Stimulated activated CD4-positive, alpha-beta T cell treated with anti-CD3 and anti-CD28 coated beads, Interleukin-1b, Interleukin-23, amount 100 ng/mL, for 24 hours (primary cell): ENCODE measurements around the gene STXBP6.
"Not testable (repeated sequence)": the region's sequence is repeated elsewhere in the genome, so short reads cannot be mapped to it uniquely, and the experiment has no call there.

Source experiments
- DNase-seq, 4 experiments: peaks; one replicate each; pipeline ENCODE4 v3.0.0-alpha.2; 2020; ENCODE audit warnings: low read depth in 4 of 4, low spot score in 1 of 4

The STXBP6 gene

DNA sequence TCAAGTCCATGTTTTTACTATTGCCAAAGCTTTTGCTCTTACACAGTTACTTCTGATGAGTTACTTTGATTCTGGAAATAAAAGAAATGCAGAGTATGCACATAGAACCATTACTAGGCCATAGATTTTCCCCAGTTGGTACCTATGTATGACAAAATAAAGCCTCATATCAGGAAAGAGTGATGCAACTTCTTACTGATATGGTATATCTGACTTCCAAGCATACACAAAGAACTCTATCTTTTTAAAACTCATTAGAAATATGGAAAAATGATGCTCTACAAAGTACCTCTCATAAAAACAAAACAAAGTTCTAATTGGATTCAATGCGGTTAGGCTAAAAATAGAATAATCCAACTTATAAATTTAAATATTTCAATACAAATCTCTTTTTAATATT is 92.1 kb downstream of the STXBP6 start:
- no peak for DNase-seq

DNA sequence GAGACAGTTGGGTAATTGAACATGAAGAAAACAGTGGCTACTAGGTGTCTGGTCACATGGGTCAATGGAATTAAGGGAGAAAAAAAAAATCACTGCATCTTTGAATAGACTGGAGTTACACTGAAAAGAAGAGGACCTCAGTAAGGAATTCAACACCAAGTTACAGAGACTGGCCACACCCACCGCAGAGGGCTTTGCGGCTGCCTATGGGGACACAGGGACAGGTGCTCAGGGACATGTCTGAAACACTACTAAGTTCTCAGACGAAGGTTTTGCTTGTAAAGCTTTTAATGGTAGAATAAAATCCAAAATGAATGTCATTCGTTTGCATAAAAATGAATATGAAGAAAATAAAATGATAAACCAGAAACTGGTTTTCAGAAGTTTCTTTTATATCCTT is 93.8 kb downstream of the STXBP6 start:
- DNase-seq = no peak

DNA sequence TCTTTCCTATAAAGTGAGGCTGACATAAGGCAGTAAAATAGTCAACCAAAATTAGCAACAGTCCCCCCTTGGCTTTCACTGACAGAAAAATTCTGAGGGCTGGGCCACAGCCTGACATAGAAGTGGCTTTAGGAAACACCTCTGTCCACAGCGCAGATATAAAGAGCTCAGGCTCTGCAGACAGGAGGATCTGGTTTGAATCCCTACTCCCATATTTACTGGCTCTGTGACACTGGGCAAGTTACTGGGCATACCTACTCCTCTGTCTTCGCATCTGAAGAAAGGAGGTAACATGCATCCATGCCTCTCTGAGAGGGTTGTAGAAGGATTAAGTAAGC is 95.3 kb downstream of the STXBP6 start:
- no peak for DNase-seq

GRCh38 chr14:24954037-24954699 is 95.8 kb downstream of the STXBP6 start:
- no peak for DNase-seq

DNA sequence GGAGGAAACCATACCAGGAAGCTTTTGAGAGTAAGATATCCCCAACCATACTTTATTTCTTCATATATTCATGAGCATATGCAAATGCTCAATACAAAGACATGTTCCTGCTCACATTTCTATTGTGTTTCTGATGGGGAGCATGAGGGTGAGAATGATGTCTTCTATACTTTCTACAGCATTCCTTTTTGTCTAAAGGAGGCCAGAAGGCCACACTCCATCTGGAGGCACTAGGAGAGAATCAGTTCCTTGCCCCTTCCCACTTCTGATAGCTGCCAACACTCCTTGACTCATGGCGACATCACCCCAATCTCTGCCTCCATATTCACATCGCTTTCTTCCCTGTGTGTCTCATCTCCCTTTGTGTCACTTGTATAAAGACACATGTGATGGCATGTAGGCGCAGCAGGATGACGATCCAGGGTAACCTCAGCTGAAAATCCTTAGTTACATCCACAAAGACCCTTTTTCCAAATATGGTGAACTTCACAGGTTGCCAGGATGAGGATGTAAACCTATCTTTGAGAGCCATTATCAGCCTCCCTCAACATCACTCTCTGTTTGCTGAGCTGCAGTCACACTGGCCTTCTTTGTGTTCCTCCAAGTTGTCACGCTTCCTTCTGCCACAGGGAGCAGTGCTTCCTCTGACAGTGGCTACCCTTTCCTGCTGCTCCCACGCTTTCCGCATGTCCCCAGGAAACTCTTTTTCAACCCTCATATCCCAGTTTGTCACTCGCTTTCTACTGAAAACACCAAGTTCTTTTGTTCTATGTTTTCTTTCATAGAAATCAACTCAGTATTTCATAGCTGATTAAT is 96.9 kb downstream of the STXBP6 start:
- DNase-seq = no peak

GRCh38 chr14:24948261-24948847 is 101.6 kb downstream of the STXBP6 start:
- DNase-seq = no peak

- DNase-seq = no peak
These were observed 102.8 kb downstream of the STXBP6 start for GRCh38 chr14:24947131-24947530.

DNA sequence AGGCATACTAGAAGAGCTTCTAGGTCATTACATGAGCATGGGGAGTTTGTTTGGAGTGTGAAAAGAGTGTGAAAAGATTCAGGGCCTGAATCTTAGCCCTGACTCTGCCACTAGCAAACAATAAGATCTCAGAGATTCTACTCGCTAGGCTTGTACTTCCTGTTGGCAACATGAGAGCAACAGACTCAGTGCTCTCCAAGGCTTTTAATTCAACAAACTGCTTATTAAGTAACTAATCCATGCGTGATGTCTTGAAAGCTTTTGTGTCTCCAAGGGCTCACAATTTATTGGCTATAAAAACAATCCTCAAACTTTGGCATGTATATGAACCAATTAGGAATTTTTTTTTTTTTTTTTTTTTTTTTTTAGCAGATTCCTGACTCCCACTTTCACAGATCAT is 105.1 kb downstream of the STXBP6 start:
- DNase-seq = no peak

DNA sequence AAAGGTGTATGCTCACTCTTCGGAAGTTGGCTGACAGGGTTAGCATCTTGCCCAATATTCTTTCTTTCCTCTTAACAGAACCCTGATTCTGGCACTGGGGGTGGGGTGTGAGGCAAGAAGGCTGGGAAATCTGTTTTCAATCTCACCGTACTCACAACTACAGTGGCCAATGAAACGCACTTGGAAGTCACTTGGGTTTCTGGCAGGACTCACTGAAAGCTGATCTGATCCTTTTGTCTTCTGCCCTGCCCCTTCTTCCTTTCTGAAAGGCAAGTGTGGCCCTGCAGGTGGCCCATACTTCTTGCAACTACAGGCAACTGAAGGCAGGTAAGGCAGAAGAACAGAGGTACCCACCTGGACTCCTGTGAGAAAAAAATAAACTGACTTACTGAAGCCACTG is 106.9 kb downstream of the STXBP6 start:
- DNase-seq = no peak

DNA sequence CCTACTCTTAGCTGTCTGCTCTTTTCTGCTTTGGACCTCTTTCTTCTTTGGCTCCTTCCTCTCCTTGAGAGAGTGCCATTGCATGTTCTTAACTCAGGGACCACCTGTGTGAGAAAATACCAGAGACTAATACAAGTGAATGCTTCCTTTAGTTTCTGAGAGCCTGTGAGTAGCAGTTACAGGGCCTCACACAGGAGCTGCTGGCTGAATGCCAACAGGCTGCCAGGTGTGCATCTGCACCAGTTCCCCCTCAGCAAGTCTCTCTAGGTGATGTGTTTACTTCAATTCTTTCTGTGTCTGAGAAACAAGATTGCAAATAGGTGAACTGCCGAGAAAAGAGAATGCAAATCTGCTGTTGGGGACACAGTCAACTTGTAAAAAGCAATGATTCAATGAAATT is 108.2 kb downstream of the STXBP6 start:
- no peak for DNase-seq

DNA sequence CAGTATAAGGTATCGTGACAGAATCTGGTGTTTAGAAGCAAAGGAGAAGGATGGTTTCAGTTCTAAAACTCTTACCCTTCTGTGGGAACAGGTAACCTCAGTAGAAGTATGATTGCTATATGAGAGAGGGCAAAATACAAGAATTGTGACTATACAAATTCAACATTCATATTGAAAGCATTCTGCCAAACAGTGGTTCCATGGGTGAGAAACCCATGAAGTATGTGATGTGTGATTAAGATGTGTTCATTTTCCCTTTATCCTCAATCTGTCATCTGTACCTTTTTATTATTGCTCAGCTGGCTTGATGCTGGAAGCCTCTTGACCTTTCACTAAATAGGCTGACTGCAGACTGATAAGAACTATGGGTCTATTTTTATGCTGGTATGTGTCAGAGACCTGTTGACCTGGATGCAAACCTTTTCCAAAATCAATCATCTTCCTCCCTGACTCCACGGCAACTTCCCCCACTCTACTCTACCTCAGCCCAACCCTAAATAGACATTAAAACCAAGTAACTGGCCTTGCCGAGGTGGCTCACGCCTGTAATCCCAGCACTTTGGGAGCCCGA is 109.6 kb downstream of the STXBP6 start:
- no peak for DNase-seq

- no peak for DNase-seq
These were observed 111.4 kb downstream of the STXBP6 start for GRCh38 chr14:24938593-24938992.

- DNase-seq = no peak
These were observed 112.6 kb downstream of the STXBP6 start for GRCh38 chr14:24937300-24937699.

GRCh38 chr14:24936773-24937172 is 113.2 kb downstream of the STXBP6 start:
- DNase-seq = not testable (repeated sequence)

GRCh38 chr14:24935796-24936195 is 114.2 kb downstream of the STXBP6 start:
- DNase-seq = no peak

DNA sequence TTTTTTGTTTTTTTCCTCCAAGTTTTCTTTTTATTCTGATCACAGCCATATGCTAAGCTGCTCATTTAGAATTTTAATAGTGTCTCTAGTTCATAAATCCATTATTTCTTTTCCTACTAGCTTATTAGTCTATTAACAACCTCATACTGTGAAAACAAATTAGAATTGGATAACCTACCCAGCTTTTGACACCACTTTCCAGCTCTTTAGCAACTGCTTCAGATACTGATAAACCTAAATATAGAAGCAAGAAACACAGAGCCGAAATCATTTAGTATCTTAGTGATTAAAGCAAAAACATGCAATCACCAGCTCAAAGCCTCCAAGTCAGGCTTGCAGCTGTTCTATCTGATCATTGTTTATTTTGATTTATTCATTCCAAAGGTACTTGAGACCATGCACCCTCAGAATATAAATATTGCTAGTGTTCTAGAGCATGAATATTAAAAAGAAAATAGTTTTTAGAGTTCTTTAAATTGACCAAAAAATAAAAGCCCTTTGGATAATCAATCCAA is 121.5 kb downstream of the STXBP6 start:
- DNase-seq = no peak

- DNase-seq = no peak
These were observed 122.1 kb downstream of the STXBP6 start for GRCh38 chr14:24927809-24928208.

DNA sequence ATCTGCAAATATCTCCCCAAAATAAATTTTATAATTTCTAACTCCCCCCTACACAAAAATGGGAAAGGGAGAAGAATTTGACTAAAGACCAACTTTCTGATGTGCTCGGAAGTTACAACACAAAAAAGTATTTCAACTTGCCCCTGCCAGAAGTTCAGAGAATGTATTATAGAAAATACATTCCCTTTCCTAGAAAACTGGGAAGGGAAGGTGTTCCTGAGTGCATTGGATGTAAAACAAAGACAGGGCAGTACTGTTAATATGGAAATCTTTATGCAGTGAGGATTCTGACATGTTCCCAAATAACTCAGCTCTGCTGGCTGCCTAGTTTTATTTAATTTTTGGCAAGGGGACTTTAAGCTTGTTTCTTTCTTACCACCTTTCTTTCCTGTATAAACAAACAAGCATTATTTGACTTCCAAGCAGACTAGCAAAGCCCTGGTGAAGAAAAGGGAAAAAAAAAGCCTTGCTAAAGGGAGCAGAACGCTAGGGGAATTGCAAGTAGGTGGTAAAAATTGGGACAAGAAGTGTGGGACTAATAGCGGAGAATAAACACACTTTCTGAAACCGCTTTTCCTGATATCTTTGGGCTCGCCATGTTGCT is 124.1 kb downstream of the STXBP6 start:
- no peak for DNase-seq

GRCh38 chr14:24924544-24924943 is 125.4 kb downstream of the STXBP6 start:
- no peak for DNase-seq

- no peak for DNase-seq
These were observed 128.0 kb downstream of the STXBP6 start for GRCh38 chr14:24921903-24922302.

DNA sequence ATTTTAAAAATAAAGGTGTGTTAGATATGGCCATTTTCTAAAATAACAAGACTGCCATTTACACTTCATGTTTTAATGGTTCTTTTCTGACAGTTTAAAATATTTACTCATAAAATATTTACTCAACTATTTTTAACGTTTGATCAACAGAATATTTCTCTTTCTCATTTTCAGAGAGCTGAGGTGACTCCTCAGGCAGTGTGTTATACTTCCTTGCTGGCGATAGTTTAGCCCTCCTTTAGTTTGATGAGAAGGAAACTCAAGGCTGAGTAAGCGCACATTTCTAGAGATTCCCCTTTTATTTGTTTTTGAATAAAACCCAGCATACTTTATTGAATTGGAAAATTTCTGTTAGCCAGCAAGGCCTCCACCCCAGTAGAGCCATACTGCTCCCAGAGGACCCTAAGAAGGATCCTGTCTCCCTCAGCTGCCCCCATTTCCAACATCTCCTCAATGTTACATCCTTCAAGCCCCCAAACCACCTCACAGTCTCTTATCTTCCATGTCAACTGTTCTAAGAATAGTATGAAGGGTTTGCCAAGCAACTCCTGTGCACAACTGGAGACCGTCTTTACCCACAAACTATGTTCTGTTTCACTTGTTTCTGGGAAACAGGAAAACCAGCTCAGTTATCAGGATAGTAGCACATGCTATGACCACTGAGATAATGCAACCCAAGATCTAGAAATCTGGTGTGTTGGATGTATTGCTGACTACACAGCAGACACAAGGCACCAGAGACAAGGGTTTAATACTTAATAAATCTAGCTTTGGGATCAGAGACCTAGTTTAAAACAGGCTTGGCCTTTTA is 129.5 kb downstream of the STXBP6 start:
- DNase-seq = no peak
